H1 (cell line): ENCODE results near the gene VEPH1. TPM values are rescaled to one million over a fixed set of nuclear protein-coding genes. Genes with fewer than 3 reads are reported as not detected.

Experiments
- CTCF ChIA-PET: fragments of 300-600 bp; sonication (Branson Sonifier 250); formaldehyde crosslinking; loops from one replicate; lab custom pipeline; 2021; ENCODE audit not compliant: partially characterized antibody; lab: Charles Lee
- POLR2A ChIA-PET: fragments of 300-600 bp; sonication (Branson Sonifier 250); formaldehyde crosslinking; loops from one replicate; lab custom pipeline; 2021; ENCODE audit warnings: inconsistent platforms; ENCODE audit not compliant: partially characterized antibody; lab: Charles Lee
- DNase-seq, 2 experiments: peaks; one replicate each; pipeline versions ENCODE4 v3.0.0 to v3.0.0-alpha.2; 2010 to 2022; ENCODE audit warnings: low spot score in 2 of 2, low read depth in 1 of 2, mixed read lengths in 1 of 2
- FAIRE-seq: peaks from 2 replicates; lab custom pipeline; 2011; peaks lifted over from hg19 to GRCh38; lab: Jason Lieb, UNC
- H2AFZ ChIP-seq: 2 replicates; pipeline ENCODE4 v1.8.1; 2012; ENCODE audit warnings: low read length, inconsistent platforms
- H2AK5ac ChIP-seq: 2 replicates; pipeline ENCODE4 v1.6.1; 2013; ENCODE audit warnings: low read depth, low read length
- H2BK120ac ChIP-seq: replicated peaks from 2 replicates; pipeline ENCODE3; 2013; ENCODE audit warnings: low read depth, low read length, inconsistent platforms
- H2BK12ac ChIP-seq: 2 replicates; pipeline ENCODE4 v1.6.1; 2013; ENCODE audit warnings: low read depth, low read length
- H2BK15ac ChIP-seq: 2 replicates; pipeline ENCODE4 v1.6.1; 2013; ENCODE audit warnings: low read length
- H2BK20ac ChIP-seq: 2 replicates; pipeline ENCODE4 v1.6.1; 2013; ENCODE audit warnings: low read length
- H2BK5ac ChIP-seq: 2 replicates; pipeline ENCODE4 v1.6.1; 2013; ENCODE audit warnings: low read depth, low read length
- H3K14ac ChIP-seq: 2 replicates; pipeline ENCODE4 v1.6.1; 2013; ENCODE audit warnings: inconsistent platforms; ENCODE audit not compliant: insufficient read length
- H3K18ac ChIP-seq: 2 replicates; pipeline ENCODE4 v1.6.1; 2013; ENCODE audit warnings: low read length; ENCODE audit errors: extremely low read depth
- H3K23ac ChIP-seq: 2 replicates; pipeline ENCODE4 v1.6.1; 2013; ENCODE audit warnings: inconsistent platforms; ENCODE audit not compliant: insufficient read length
- H3K23me2 ChIP-seq: 2 replicates; pipeline ENCODE4 v1.6.1; 2013; ENCODE audit warnings: low read depth, low read length
- H3K27ac ChIP-seq: 2 replicates; pipeline ENCODE4 v1.6.1; 2011; ENCODE audit warnings: low read depth, low read length, inconsistent platforms
- H3K27me3 ChIP-seq, 4 experiments: replicated peaks in 1 of 4; 1 replicate in 1 of 4; 2 replicates in 3 of 4; pipeline versions ENCODE4 v1.6.1 to v1.8.1; 2011 to 2013; ENCODE audit warnings: low read length in 3 of 4, mild to moderate bottlenecking in 3 of 4, inconsistent platforms in 2 of 4, mixed read lengths in 2 of 4, moderate library complexity in 1 of 4; ENCODE audit not compliant: control insufficient read depth in 3 of 4, insufficient read depth in 3 of 4; ENCODE audit errors: extremely low read depth in 1 of 4
- H3K36me3 ChIP-seq, 4 experiments: 2 replicates each; pipeline versions ENCODE4 v1.6.1 to v1.8.1; 2011 to 2013; ENCODE audit warnings: mild to moderate bottlenecking in 4 of 4, low read length in 3 of 4, moderate library complexity in 2 of 4, control low read depth in 1 of 4, inconsistent platforms in 1 of 4; ENCODE audit not compliant: insufficient read depth in 4 of 4, control insufficient read depth in 2 of 4
- H3K4ac ChIP-seq: replicated peaks from 2 replicates; pipeline ENCODE3; 2013; ENCODE audit warnings: low read length, low read depth, mixed read lengths, inconsistent platforms; ENCODE audit not compliant: insufficient read length
- H3K4me1 ChIP-seq, 4 experiments: replicated peaks in 1 of 4; 1 replicate in 1 of 4; 2 replicates in 3 of 4; pipeline versions ENCODE4 v1.6.1 to v1.8.1; 2011 to 2013; ENCODE audit warnings: low read length in 3 of 4, inconsistent platforms in 2 of 4, mixed read lengths in 1 of 4; ENCODE audit not compliant: insufficient read depth in 4 of 4, control insufficient read depth in 3 of 4
- H3K4me2 ChIP-seq, 2 experiments: 2 replicates each; pipeline versions ENCODE4 v1.6.1 to v1.8.1; 2011 to 2013; ENCODE audit warnings: low read depth in 2 of 2, low read length in 2 of 2, control low read depth in 1 of 2, inconsistent platforms in 1 of 2, mild to moderate bottlenecking in 1 of 2; ENCODE audit not compliant: insufficient read depth in 1 of 2
- H3K4me3 ChIP-seq, 4 experiments: fragments of 200-600, 300-600 bp in 1 of 4; sonication (generic), shearing (Covaris generic), sonication (Bioruptor Twin) in 1 of 4; 2 replicates each; pipeline versions ENCODE4 v1.5.1 to v1.8.1; 2011 to 2016; ENCODE audit warnings: low read length in 4 of 4, low read depth in 3 of 4, control low read depth in 2 of 4, inconsistent platforms in 2 of 4, mild to moderate bottlenecking in 2 of 4, mixed read lengths in 1 of 4, moderate library complexity in 1 of 4; ENCODE audit not compliant: insufficient read depth in 2 of 4; ENCODE audit errors: extremely low read depth in 1 of 4
- H3K56ac ChIP-seq: replicated peaks from 2 replicates; pipeline ENCODE3; 2013; ENCODE audit warnings: low read depth, mild to moderate bottlenecking, mixed read lengths, low read length, inconsistent platforms; ENCODE audit not compliant: insufficient read length
- H3K79me1 ChIP-seq: 2 replicates; pipeline ENCODE4 v1.6.1; 2013; ENCODE audit warnings: low read depth, low read length, control low read depth
- H3K79me2 ChIP-seq, 2 experiments: 2 replicates each; pipeline versions ENCODE4 v1.6.1 to v1.8.1; 2012 to 2013; ENCODE audit warnings: low read length in 2 of 2, mild to moderate bottlenecking in 2 of 2, inconsistent platforms in 1 of 2; ENCODE audit not compliant: insufficient read depth in 2 of 2, control insufficient read depth in 1 of 2
- H3K9ac ChIP-seq, 4 experiments: replicated peaks in 1 of 4; 1 replicate in 1 of 4; 2 replicates in 3 of 4; pipeline versions ENCODE4 v1.6.1 to v1.8.1; 2011 to 2013; ENCODE audit warnings: low read depth in 3 of 4, low read length in 3 of 4, control low read depth in 2 of 4, mild to moderate bottlenecking in 2 of 4, moderate library complexity in 2 of 4, inconsistent platforms in 1 of 4; ENCODE audit errors: extremely low read depth in 1 of 4
- H3K9me3 ChIP-seq, 2 experiments: 2 replicates each; pipeline versions ENCODE4 v1.6.1 to v1.8.1; 2012 to 2013; ENCODE audit warnings: mild to moderate bottlenecking in 2 of 2, moderate library complexity in 2 of 2, control low read depth in 1 of 2, inconsistent platforms in 1 of 2, low read depth in 1 of 2, low read length in 1 of 2, mixed read lengths in 1 of 2; ENCODE audit not compliant: insufficient read depth in 2 of 2
- H4K20me1 ChIP-seq, 2 experiments: replicated peaks in 1 of 2; 2 replicates each; pipeline versions ENCODE3 to v1.8.1; 2011 to 2013; ENCODE audit warnings: inconsistent platforms in 2 of 2, low read length in 2 of 2, mild to moderate bottlenecking in 1 of 2; ENCODE audit not compliant: insufficient read depth in 2 of 2, control insufficient read depth in 1 of 2
- H4K5ac ChIP-seq: 2 replicates; pipeline ENCODE4 v1.6.1; 2013; ENCODE audit warnings: low read length, low read depth, mixed read lengths, inconsistent platforms; ENCODE audit not compliant: insufficient read length
- H4K8ac ChIP-seq: 2 replicates; pipeline ENCODE4 v1.8.0; 2013; ENCODE audit warnings: mild to moderate bottlenecking, moderate library complexity, low read length, inconsistent platforms; ENCODE audit not compliant: insufficient read depth; ENCODE audit errors: extremely low read depth
- H4K91ac ChIP-seq: replicated peaks from 2 replicates; pipeline ENCODE3; 2013; ENCODE audit warnings: low read length, mixed read lengths, inconsistent platforms; ENCODE audit not compliant: insufficient read length
- ASH2L ChIP-seq: fragments of 200-600, 300-600 bp; sonication (generic); IDR thresholded peaks from one replicate; pipeline ENCODE4 v1.7.1; 2017; ENCODE audit warnings: low read length
- BACH1 ChIP-seq: IDR thresholded peaks from 2 replicates; pipeline ENCODE4 v1.6.1; 2012; ENCODE audit warnings: low read length, improper control_type of control experiment
- CBX8 ChIP-seq: fragments of 300-800, 300-1000 bp; sonication (generic); IDR thresholded peaks from 2 replicates; pipeline ENCODE4 v1.7.1; 2016; ENCODE audit warnings: low read depth, low read length, borderline replicate concordance
- GABPA ChIP-seq: IDR thresholded peaks from 2 replicates; pipeline ENCODE4 v1.6.1; 2011; ENCODE audit warnings: mild to moderate bottlenecking, low read length, moderate library complexity, borderline replicate concordance; ENCODE audit not compliant: insufficient read depth
- HDAC2 ChIP-seq, 2 experiments: fragments of 300-600 bp in 1 of 2; sonication (generic) in 1 of 2; IDR thresholded peaks; 2 replicates each; pipeline ENCODE4 v1.6.1; 2011 to 2012; ENCODE audit warnings: low read depth in 2 of 2, low read length in 2 of 2, mild to moderate bottlenecking in 2 of 2, moderate library complexity in 2 of 2, borderline replicate concordance in 1 of 2, inconsistent platforms in 1 of 2
- MAFK ChIP-seq: IDR thresholded peaks from 2 replicates; pipeline ENCODE4 v1.6.1; 2012; ENCODE audit warnings: low read depth, mild to moderate bottlenecking, improper control_type of control experiment, low read length
- POLR2AphosphoS5 ChIP-seq: IDR thresholded peaks from 2 replicates; pipeline ENCODE4 v1.6.1; 2011; ENCODE audit warnings: low read depth, low read length
- RAD21 ChIP-seq, 2 experiments: IDR thresholded peaks in 1 of 2; conservative IDR thresholded peaks in 1 of 2; 2 replicates each; pipeline ENCODE4 v1.6.1; 2011; ENCODE audit warnings: low read depth in 2 of 2, low read length in 2 of 2, improper control_type of control experiment in 1 of 2, inconsistent platforms in 1 of 2, mild to moderate bottlenecking in 1 of 2, moderate library complexity in 1 of 2
- RNF2 ChIP-seq: fragments of 200-900, 300-1000 bp; sonication (generic); IDR thresholded peaks from 2 replicates; pipeline ENCODE4 v1.7.1; 2016; ENCODE audit warnings: borderline replicate concordance, low read depth, mild to moderate bottlenecking, antibody characterized with exemption, low read length; ENCODE audit not compliant: poor library complexity, severe bottlenecking; ENCODE audit errors: missing control alignments
- SIX5 ChIP-seq: IDR thresholded peaks from 2 replicates; pipeline ENCODE4 v1.6.1; 2011; ENCODE audit warnings: mild to moderate bottlenecking, low read depth, low read length
- TAF1 ChIP-seq: IDR thresholded peaks from 2 replicates; pipeline ENCODE4 v1.6.1; 2011; ENCODE audit warnings: mild to moderate bottlenecking, low read depth, low read length
- polyA plus RNA-seq, 7 experiments: library from polyadenylated mRNA; depleted of rRNA in 3 of 7; stranded (reverse) in 5 of 7; unstranded in 2 of 7; fragments of >200 nt in 5 of 7; fragments of 200-250 nt in 2 of 7; gene quantifications; 1 replicate in 5 of 7; 2 replicates in 1 of 7; 4 replicates in 1 of 7; pipeline versions ENCODE4 v1.2.1 to v1.2.3, GENCODE V29; 2011 to 2013; ENCODE audit warnings: missing spikeins in 2 of 7, mixed read lengths in 2 of 7
- total RNA-seq: library from RNA; stranded (reverse); fragmentation: NEBNext Ultra II Directional; extraction: Animal tissue kit (Norgen Biotek cat#: 25700); gene quantifications from 2 replicates; pipeline ENCODE4 v1.2.1, GENCODE V29; 2021
- TF ChIP-seq, protein P1 (sequence below): IDR thresholded peaks from 2 replicates; pipeline ENCODE4 v1.6.1; 2012; ENCODE audit warnings: inconsistent platforms

VEPH1 gene
- total and polyA plus RNA-seq, 2 of the 8 experiments (the other 6 are each of a cell fraction or from before 2014, with no cell fraction given), result 12.0 to 18.3 TPM

DNA sequence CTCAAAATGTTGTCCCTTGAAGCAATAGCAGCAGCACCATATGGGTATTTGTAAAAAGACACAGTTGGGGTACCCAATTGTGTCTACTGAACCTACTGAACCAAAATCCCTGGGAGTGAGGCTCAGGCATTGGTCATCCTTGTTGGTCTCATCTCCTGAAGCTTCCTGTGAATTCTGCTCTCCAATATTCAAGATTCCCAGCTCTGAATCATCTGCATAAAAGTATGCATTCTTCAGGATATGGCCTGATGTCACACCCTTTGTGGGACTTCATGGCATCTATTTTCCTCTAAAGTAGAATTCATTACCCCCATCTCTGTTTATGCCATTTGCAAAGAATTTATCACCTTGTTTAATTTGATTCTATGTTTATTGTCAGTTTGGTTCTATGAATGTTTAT, 79.9 kb downstream of the VEPH1 start:
- H3K4me1 ChIP-seq, result no peaks in the 10 kb centered on the region
- POLR2A ChIA-PET, result no interaction called here
- DNase-seq (no peak), FAIRE-seq (no peak)
- no peaks in the 10 kb centered on the region for H3K9me3 ChIP-seq
- H4K8ac ChIP-seq, result no peak overlapping the region
- no peak overlapping the region for H3K4me2 ChIP-seq
- peaks cover 0 to 4% (median 0%) of the 10 kb centered on the region in 4 experiments; a peak in 1 of 8 replicates for H3K36me3 ChIP-seq
- H3K79me2 ChIP-seq, result no peaks in the 10 kb centered on the region
- no peak overlapping the region for H2BK15ac ChIP-seq
- H4K5ac ChIP-seq, result no peak overlapping the region
- no peak overlapping the region for H2BK12ac ChIP-seq
- no peaks in the 10 kb centered on the region for H3K79me1 ChIP-seq
- H2AK5ac ChIP-seq, result no peak overlapping the region
- CTCF ChIA-PET, result no interaction called here
- H3K4ac ChIP-seq, result no peak overlapping the region
- H3K27ac ChIP-seq, result no peak overlapping the region
- H4K91ac ChIP-seq, result no peak overlapping the region
- no peak overlapping the region for H3K4me3 ChIP-seq
- H3K56ac ChIP-seq, result no peak overlapping the region
- H2BK20ac ChIP-seq, result no peak overlapping the region
- H3K18ac ChIP-seq, result no peak overlapping the region
- H3K27me3 ChIP-seq, result no peaks in the 10 kb centered on the region
- H3K23ac ChIP-seq, result no peak overlapping the region
- H2BK120ac ChIP-seq, result no peak overlapping the region
- H4K20me1 ChIP-seq, result peaks cover 0 to 2% of the 10 kb centered on the region in 2 experiments
- TF ChIP-seq, protein P1, sequence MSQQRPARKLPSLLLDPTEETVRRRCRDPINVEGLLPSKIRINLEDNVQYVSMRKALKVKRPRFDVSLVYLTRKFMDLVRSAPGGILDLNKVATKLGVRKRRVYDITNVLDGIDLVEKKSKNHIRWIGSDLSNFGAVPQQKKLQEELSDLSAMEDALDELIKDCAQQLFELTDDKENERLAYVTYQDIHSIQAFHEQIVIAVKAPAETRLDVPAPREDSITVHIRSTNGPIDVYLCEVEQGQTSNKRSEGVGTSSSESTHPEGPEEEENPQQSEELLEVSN, result no peak
- TF ChIP-seq ASH2L (no peak), SIX5 (no peak), HDAC2 (IDR thresholded peaks at IDR 0.05; ENCODE audit: borderline replicate concordance in 1 of 2, low read depth in 2 of 2, low read length in 2 of 2) (no peak), TAF1 (no peak), BACH1 (no peak), CBX8 (no peak), RNF2 (no peak), POLR2AphosphoS5 (no peak), RAD21 (IDR thresholded peaks at IDR 0.05 in 1 of 2, conservative IDR thresholded peaks at IDR 0.05 in 1 of 2; ENCODE audit: low read depth in 2 of 2, low read length in 2 of 2) (no peak), GABPA (no peak), MAFK (no peak)
- no peak overlapping the region for H3K9ac ChIP-seq
- H3K14ac ChIP-seq, result no peak overlapping the region
- H2AFZ ChIP-seq, result no peak overlapping the region
- H2BK5ac ChIP-seq, result no peak overlapping the region
- no peaks in the 10 kb centered on the region for H3K23me2 ChIP-seq
